HCT116 (cell line): ENCODE measurements around the gene ROS1. TPM values are rescaled to one million over a fixed set of nuclear protein-coding genes. Genes with fewer than 3 reads are reported as not detected.

Experiments
- ATAC-seq: fragments of 200-7000 bp; cut with Tn5 transposase; 2 replicates; pipeline ENCODE4 v1.9.1; 2020; ENCODE audit warnings: mild to moderate bottlenecking, moderate library complexity
- BruUV-seq: library from RNA; stranded (reverse); fragments of 400-500 nt; replicated peaks from 2 replicates; lab custom pipeline; 2021; lab: Mats Ljungman, UMichigan
- CTCF ChIA-PET: fragments of 300-600 bp; sonication (Branson Sonifier 250); formaldehyde crosslinking; loops from one replicate; lab custom pipeline; 2021; ENCODE audit warnings: antibody characterized with exemption; lab: Charles Lee
- POLR2A ChIA-PET: fragments of 300-600, 350-600 bp; sonication (Branson Sonifier 250); formaldehyde crosslinking; loops from one replicate; lab custom pipeline; 2021; ENCODE audit warnings: antibody characterized with exemption; lab: Charles Lee
- RAD21 ChIA-PET, 2 experiments: fragments of 300-600 bp; sonication (Branson Sonifier 250); formaldehyde crosslinking; loops; one replicate each; lab custom pipeline; 2023; ENCODE audit warnings: low total read pairs in 2 of 2; ENCODE audit not compliant: uncharacterized antibody in 2 of 2, unreplicated experiment in 2 of 2, low non-redundant PET in 1 of 2; lab: Charles Lee
- DNase-seq: peaks from one replicate; pipeline ENCODE4 v3.0.0-alpha.2; 2010; ENCODE audit warnings: low read depth, low spot score
- H2AFZ ChIP-seq: fragments of 200-600 bp; shearing (Covaris generic), sonication (generic); 2 replicates; pipeline ENCODE4 v1.6.1; 2017; ENCODE audit warnings: low read depth, mixed run types, mixed read lengths, antibody characterized with exemption, low read length; ENCODE audit not compliant: poor library complexity, severe bottlenecking
- H3K27ac ChIP-seq: 2 replicates; pipeline ENCODE4 v1.5.1; 2012; ENCODE audit warnings: low read depth, low read length
- H3K27me3 ChIP-seq: fragments of 200-600 bp; sonication (generic); 2 replicates; pipeline ENCODE4 v1.6.1; 2016; ENCODE audit warnings: mixed run types, low read length, mixed read lengths; ENCODE audit not compliant: insufficient read depth
- H3K36me3 ChIP-seq, 2 experiments: fragments of 200-500 bp in 1 of 2; fragments of 200-600 bp in 1 of 2; sonication (Bioruptor generic) in 1 of 2; sonication (generic) in 1 of 2; 2 replicates each; pipeline versions ENCODE4 v1.5.1 to v1.6.1; 2014 to 2016; ENCODE audit warnings: low read length in 2 of 2, inconsistent platforms in 1 of 2, mixed read lengths in 1 of 2, mixed run types in 1 of 2; ENCODE audit not compliant: insufficient read depth in 2 of 2, control insufficient read depth in 1 of 2
- H3K4me1 ChIP-seq, 2 experiments: fragments of 200-600 bp in 1 of 2; sonication (generic) in 1 of 2; 2 replicates each; pipeline versions ENCODE4 v1.5.1 to v1.6.1; 2012 to 2017; ENCODE audit warnings: low read length in 2 of 2, inconsistent platforms in 1 of 2, mild to moderate bottlenecking in 1 of 2, mixed read lengths in 1 of 2, mixed run types in 1 of 2, moderate library complexity in 1 of 2; ENCODE audit not compliant: insufficient read depth in 2 of 2, control insufficient read depth in 1 of 2
- H3K4me2 ChIP-seq: fragments of 200-600 bp; sonication (generic); 2 replicates; pipeline ENCODE4 v1.6.1; 2017; ENCODE audit warnings: mixed run types, low read length, mixed read lengths
- H3K4me3 ChIP-seq, 2 experiments: fragments of 200-600 bp in 1 of 2; sonication (generic) in 1 of 2; replicated peaks in 1 of 2; 2 replicates each; pipeline ENCODE4 v1.5.1; 2011 to 2016; ENCODE audit warnings: low read length in 2 of 2, control low read depth in 1 of 2, low read depth in 1 of 2, mild to moderate bottlenecking in 1 of 2, mixed read lengths in 1 of 2, mixed run types in 1 of 2
- H3K79me2 ChIP-seq: fragments of 200-600 bp; sonication (generic); 2 replicates; pipeline ENCODE4 v1.6.1; 2017; ENCODE audit warnings: mild to moderate bottlenecking, mixed run types, low read length, moderate library complexity, mixed read lengths; ENCODE audit not compliant: insufficient read depth
- H3K9ac ChIP-seq: fragments of 200-600 bp; sonication (generic); 2 replicates; pipeline ENCODE4 v1.6.1; 2016; ENCODE audit warnings: low read length, mixed read lengths
- H3K9me2 ChIP-seq: fragments of 200-600 bp; sonication (generic), shearing (Covaris generic); 2 replicates; pipeline ENCODE4 v1.6.1; 2017; ENCODE audit warnings: mixed run types, mild to moderate bottlenecking, moderate library complexity; ENCODE audit not compliant: insufficient read depth
- H3K9me3 ChIP-seq, 2 experiments: fragments of 200-500 bp in 1 of 2; fragments of 200-600 bp in 1 of 2; sonication (Bioruptor generic) in 1 of 2; sonication (generic) in 1 of 2; 2 replicates each; pipeline ENCODE4 v1.6.1; 2014 to 2017; ENCODE audit warnings: low read length in 2 of 2, mixed read lengths in 2 of 2, inconsistent platforms in 1 of 2, low read depth in 1 of 2, mild to moderate bottlenecking in 1 of 2, mixed run types in 1 of 2, moderate library complexity in 1 of 2; ENCODE audit not compliant: control insufficient read depth in 1 of 2, insufficient read depth in 1 of 2
- H4K20me1 ChIP-seq: fragments of 200-600 bp; sonication (generic), shearing (Covaris generic); 2 replicates; pipeline ENCODE4 v1.6.1; 2017; ENCODE audit warnings: mixed run types, mild to moderate bottlenecking, moderate library complexity; ENCODE audit not compliant: insufficient read depth
- CBX3 ChIP-seq: IDR thresholded peaks from 2 replicates; pipeline ENCODE4 v1.6.1; 2012; ENCODE audit warnings: low read depth
- CEBPB ChIP-seq: IDR thresholded peaks from 2 replicates; pipeline ENCODE4 v1.6.1; 2012; ENCODE audit warnings: low read depth
- EZH2phosphoT487 ChIP-seq: fragments of 200-600 bp; IDR thresholded peaks from 2 replicates; pipeline ENCODE4 v1.6.1; 2018; ENCODE audit warnings: antibody characterized with exemption, borderline replicate concordance
- JUND ChIP-seq: IDR thresholded peaks from 2 replicates; pipeline ENCODE4 v1.6.1; 2012
- POLR2A ChIP-seq: IDR thresholded peaks from 2 replicates; pipeline ENCODE4 v1.7.0; 2011; ENCODE audit warnings: borderline replicate concordance; ENCODE audit not compliant: insufficient read depth, insufficient read length; ENCODE audit errors: extremely low read depth
- RAD21 ChIP-seq: IDR thresholded peaks from 2 replicates; pipeline ENCODE4 v1.6.1; 2012; ENCODE audit warnings: low read depth, mild to moderate bottlenecking
- SIN3A ChIP-seq: IDR thresholded peaks from 2 replicates; pipeline ENCODE4 v1.6.1; 2012; ENCODE audit warnings: low read depth
- SP1 ChIP-seq: IDR thresholded peaks from 2 replicates; pipeline ENCODE4 v1.6.1; 2012; ENCODE audit warnings: low read depth
- YY1 ChIP-seq: IDR thresholded peaks from 2 replicates; pipeline ENCODE4 v1.6.1; 2011; ENCODE audit warnings: low read length, low read depth, moderate library complexity, mild to moderate bottlenecking; ENCODE audit not compliant: insufficient replicate concordance; ENCODE audit errors: extremely low read depth
- ZFX ChIP-seq: fragments of 450-650 bp; IDR thresholded peaks from 2 replicates; pipeline ENCODE4 v1.6.1; 2017
- ZNF274 ChIP-seq: fragments of 200-500 bp; sonication (Bioruptor generic); IDR thresholded peaks from 2 replicates; pipeline ENCODE4 v1.6.1; 2014; ENCODE audit warnings: mild to moderate bottlenecking, low read depth, low read length, inconsistent platforms
- intact Hi-C: fragments of 100-400 bp; cut with micrococcal nuclease; formaldehyde crosslinking; loops from 2 replicates; pipeline ENCODE4 v1.10.0; 2022
- total RNA-seq: library from RNA; stranded (reverse); gene quantifications from one replicate; pipeline ENCODE4 v1.2.1, GENCODE V29; 2021; ENCODE audit not compliant: unreplicated experiment
- TF ChIP-seq, protein P1 (sequence below): IDR thresholded peaks from 2 replicates; pipeline ENCODE4 v1.6.1; 2012
- TF ChIP-seq, protein P2 (sequence below): IDR thresholded peaks from 2 replicates; pipeline ENCODE4 v1.6.1; 2011; ENCODE audit warnings: mild to moderate bottlenecking, low read length, moderate library complexity; ENCODE audit not compliant: insufficient replicate concordance; ENCODE audit errors: extremely low read depth
- TF ChIP-seq, protein P3 (sequence below), 3 experiments: fragments of 200-600 bp in 1 of 3; sonication (generic) in 1 of 3; IDR thresholded peaks in 2 of 3; conservative IDR thresholded peaks in 1 of 3; 2 replicates each; pipeline ENCODE4 v1.5.1; 2012 to 2017; ENCODE audit warnings: low read depth in 2 of 3, low read length in 2 of 3, antibody characterized with exemption in 1 of 3, borderline replicate concordance in 1 of 3, control low read depth in 1 of 3, mild to moderate bottlenecking in 1 of 3, mixed read lengths in 1 of 3, mixed run types in 1 of 3, moderate library complexity in 1 of 3; ENCODE audit not compliant: insufficient read depth in 1 of 3

The ROS1 gene
- total RNA-seq, 1 experiment from 2014 or later: not detected

DNA sequence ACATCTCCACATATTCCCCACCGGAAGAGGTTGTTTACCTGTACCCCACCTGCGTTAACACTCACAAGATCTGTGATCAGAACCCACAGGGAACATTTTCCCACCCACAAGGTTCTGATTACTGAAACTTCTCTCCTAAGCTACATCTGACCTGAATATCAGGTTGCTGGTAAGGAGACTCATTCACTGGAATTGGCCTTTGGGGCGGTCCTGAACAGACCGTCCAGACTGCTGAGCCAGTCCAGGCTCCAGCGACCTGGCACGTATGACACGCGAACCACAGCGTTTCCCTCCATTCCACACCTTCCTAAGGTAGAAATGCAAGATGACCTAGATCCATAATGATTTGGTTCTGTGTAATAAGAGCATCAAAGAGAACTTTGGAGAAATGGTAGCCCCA is 150.5 kb downstream of the ROS1 start:
- RAD21 ChIA-PET: no interaction called here
- ATAC-seq: no peak

DNA sequence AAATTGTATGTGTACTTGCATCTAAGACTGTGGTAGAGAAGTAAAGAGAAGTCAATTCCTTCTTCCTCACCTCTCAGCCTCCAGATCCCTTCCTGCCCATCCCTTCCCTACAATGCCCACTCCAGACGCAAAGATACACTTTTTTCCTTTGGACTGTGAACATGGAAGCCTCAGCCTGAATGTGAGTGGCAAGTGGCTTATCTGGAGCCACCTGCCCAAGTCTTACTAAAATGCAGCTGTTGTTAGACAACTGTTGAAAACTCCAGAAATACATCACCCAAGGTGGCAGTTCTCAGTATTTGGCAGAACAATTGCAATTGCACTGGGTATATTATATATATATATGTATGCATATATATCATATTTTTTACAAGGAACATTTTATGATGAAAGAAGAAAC is 152.9 kb downstream of the ROS1 start:
- Histone ChIP-seq H2AFZ (no peak overlapping the region), H3K27ac (no peak overlapping the region), H3K9me2 (no peaks in the 10 kb centered on the region), H3K27me3 (0 out of 2 replicates have a peak, but pooled peaks cover 3% of the 10 kb centered on the region), H3K36me3 (no peaks in the 10 kb centered on the region), H4K20me1 (no peaks in the 10 kb centered on the region), H3K4me1 (no peaks in the 10 kb centered on the region), H3K9ac (no peak overlapping the region), H3K9me3 (no peaks in the 10 kb centered on the region), H3K4me2 (no peak overlapping the region), H3K79me2 (no peaks in the 10 kb centered on the region), H3K4me3 (no peak overlapping the region)
- DNase-seq (no peak), ATAC-seq (no peak)
- intact Hi-C loops: no loop called here
- ChIA-PET RAD21 (no interaction called here), CTCF (no interaction called here), POLR2A (no interaction called here)
- BruUV-seq: no TSS peak
- no peak for TF ChIP-seq POLR2A
- no peak for TF ChIP-seq JUND
- no peak for TF ChIP-seq SP1
- no peak for TF ChIP-seq RAD21
- TF ChIP-seq ZNF274: no peak
- no peak for TF ChIP-seq ZFX
- no peak for TF ChIP-seq CEBPB
- TF ChIP-seq, protein P1, sequence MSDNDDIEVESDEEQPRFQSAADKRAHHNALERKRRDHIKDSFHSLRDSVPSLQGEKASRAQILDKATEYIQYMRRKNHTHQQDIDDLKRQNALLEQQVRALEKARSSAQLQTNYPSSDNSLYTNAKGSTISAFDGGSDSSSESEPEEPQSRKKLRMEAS: no peak
- no peak for TF ChIP-seq EZH2phosphoT487
- TF ChIP-seq, protein P2, sequence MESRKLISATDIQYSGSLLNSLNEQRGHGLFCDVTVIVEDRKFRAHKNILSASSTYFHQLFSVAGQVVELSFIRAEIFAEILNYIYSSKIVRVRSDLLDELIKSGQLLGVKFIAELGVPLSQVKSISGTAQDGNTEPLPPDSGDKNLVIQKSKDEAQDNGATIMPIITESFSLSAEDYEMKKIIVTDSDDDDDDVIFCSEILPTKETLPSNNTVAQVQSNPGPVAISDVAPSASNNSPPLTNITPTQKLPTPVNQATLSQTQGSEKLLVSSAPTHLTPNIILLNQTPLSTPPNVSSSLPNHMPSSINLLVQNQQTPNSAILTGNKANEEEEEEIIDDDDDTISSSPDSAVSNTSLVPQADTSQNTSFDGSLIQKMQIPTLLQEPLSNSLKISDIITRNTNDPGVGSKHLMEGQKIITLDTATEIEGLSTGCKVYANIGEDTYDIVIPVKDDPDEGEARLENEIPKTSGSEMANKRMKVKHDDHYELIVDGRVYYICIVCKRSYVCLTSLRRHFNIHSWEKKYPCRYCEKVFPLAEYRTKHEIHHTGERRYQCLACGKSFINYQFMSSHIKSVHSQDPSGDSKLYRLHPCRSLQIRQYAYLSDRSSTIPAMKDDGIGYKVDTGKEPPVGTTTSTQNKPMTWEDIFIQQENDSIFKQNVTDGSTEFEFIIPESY: no peak
- TF ChIP-seq, protein P3, sequence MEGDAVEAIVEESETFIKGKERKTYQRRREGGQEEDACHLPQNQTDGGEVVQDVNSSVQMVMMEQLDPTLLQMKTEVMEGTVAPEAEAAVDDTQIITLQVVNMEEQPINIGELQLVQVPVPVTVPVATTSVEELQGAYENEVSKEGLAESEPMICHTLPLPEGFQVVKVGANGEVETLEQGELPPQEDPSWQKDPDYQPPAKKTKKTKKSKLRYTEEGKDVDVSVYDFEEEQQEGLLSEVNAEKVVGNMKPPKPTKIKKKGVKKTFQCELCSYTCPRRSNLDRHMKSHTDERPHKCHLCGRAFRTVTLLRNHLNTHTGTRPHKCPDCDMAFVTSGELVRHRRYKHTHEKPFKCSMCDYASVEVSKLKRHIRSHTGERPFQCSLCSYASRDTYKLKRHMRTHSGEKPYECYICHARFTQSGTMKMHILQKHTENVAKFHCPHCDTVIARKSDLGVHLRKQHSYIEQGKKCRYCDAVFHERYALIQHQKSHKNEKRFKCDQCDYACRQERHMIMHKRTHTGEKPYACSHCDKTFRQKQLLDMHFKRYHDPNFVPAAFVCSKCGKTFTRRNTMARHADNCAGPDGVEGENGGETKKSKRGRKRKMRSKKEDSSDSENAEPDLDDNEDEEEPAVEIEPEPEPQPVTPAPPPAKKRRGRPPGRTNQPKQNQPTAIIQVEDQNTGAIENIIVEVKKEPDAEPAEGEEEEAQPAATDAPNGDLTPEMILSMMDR (IDR thresholded peaks at IDR 0.05 in 2 of 3, conservative IDR thresholded peaks at IDR 0.05 in 1 of 3; ENCODE audit: borderline replicate concordance in 1 of 3, insufficient read depth in 1 of 3, low read depth in 2 of 3, low read length in 2 of 3): no peak
- no peak for TF ChIP-seq SIN3A
- TF ChIP-seq YY1: no peak
- TF ChIP-seq CBX3: no peak

More for the DNA sequence above, 150.5 kb downstream of the ROS1 start:
- intact Hi-C loops: no loop called here
- Histone ChIP-seq H3K4me1 (no peaks in the 10 kb centered on the region), H3K9me2 (no peaks in the 10 kb centered on the region), H3K9ac (no peak overlapping the region), H3K4me2 (no peak overlapping the region), H3K27ac (no peak overlapping the region), H3K79me2 (no peaks in the 10 kb centered on the region), H3K36me3 (no peaks in the 10 kb centered on the region), H2AFZ (no peak overlapping the region), H3K9me3 (no peaks in the 10 kb centered on the region), H3K27me3 (0 out of 2 replicates have a peak, but pooled peaks cover 3% of the 10 kb centered on the region), H4K20me1 (no peaks in the 10 kb centered on the region), H3K4me3 (no peak overlapping the region)
- CTCF ChIA-PET: no interaction called here
- DNase-seq: no peak
- TF ChIP-seq EZH2phosphoT487 (no peak), CEBPB (no peak), CBX3 (no peak), SIN3A (no peak)
- POLR2A ChIA-PET: no interaction called here
- no TSS peak for BruUV-seq
